HEK293 (cell line): ENCODE results near the gene IGF2R.

Experiments
- CTCF ChIP-seq: fragments of 450-650 bp; formaldehyde crosslinking; IDR thresholded peaks from 2 replicates; pipeline ENCODE4 v1.5.1; 2016; ENCODE audit warnings: missing biosample characterization, missing genetic modification characterization
- FEZF1 ChIP-seq: fragments of 450-650 bp; formaldehyde crosslinking; IDR thresholded peaks from 2 replicates; pipeline ENCODE4 v1.5.1; 2016; ENCODE audit warnings: missing biosample characterization, missing genetic modification characterization
- KLF16 ChIP-seq: fragments of 450-650 bp; formaldehyde crosslinking; IDR thresholded peaks from 2 replicates; pipeline ENCODE4 v1.5.1; 2017; ENCODE audit warnings: missing biosample characterization, missing genetic modification characterization
- REST ChIP-seq: fragments of 450-650 bp; formaldehyde crosslinking; IDR thresholded peaks from 2 replicates; pipeline ENCODE4 v1.5.1; 2016; ENCODE audit warnings: missing biosample characterization, missing genetic modification characterization
- SP2 ChIP-seq: fragments of 450-650 bp; formaldehyde crosslinking; IDR thresholded peaks from 2 replicates; pipeline ENCODE4 v1.5.1; 2016; ENCODE audit warnings: missing biosample characterization, missing genetic modification characterization
- TRIM28 ChIP-seq: IDR thresholded peaks from 2 replicates; pipeline ENCODE4 v1.6.1; 2011; ENCODE audit warnings: low read length, control low read depth, borderline replicate concordance
- YY2 ChIP-seq: fragments of 450-650 bp; formaldehyde crosslinking; IDR thresholded peaks from 2 replicates; pipeline ENCODE4 v1.5.1; 2016; ENCODE audit warnings: missing biosample characterization, missing genetic modification characterization
- ZFP41 ChIP-seq: fragments of 450-650 bp; formaldehyde crosslinking; IDR thresholded peaks from 2 replicates; pipeline ENCODE4 v1.5.1; 2016; ENCODE audit warnings: missing biosample characterization, missing genetic modification characterization, borderline replicate concordance
- ZNF121 ChIP-seq: fragments of 450-650 bp; formaldehyde crosslinking; IDR thresholded peaks from 2 replicates; pipeline ENCODE4 v1.5.1; 2016; ENCODE audit warnings: missing biosample characterization, missing genetic modification characterization
- ZNF175 ChIP-seq: fragments of 450-650 bp; formaldehyde crosslinking; IDR thresholded peaks from 2 replicates; pipeline ENCODE4 v1.5.1; 2016; ENCODE audit warnings: missing biosample characterization, missing genetic modification characterization
- ZNF747 ChIP-seq: fragments of 450-650 bp; formaldehyde crosslinking; IDR thresholded peaks from 2 replicates; pipeline ENCODE4 v1.5.1; 2016; ENCODE audit warnings: missing biosample characterization, missing genetic modification characterization

- no peak for TF ChIP-seq KLF16 (tag by site-specific recombination)
- TF ChIP-seq CTCF, result no peak
- TF ChIP-seq ZNF121 (tag by site-specific recombination), result no peak
- no peak for TF ChIP-seq TRIM28
- TF ChIP-seq ZNF175 (tag by site-specific recombination), result no peak
- no peak for TF ChIP-seq REST (tag by site-specific recombination)
- no peak for TF ChIP-seq ZNF747
- TF ChIP-seq FEZF1 (tag by site-specific recombination), result no peak
- no peak for TF ChIP-seq ZFP41 (tag by site-specific recombination)
- no peak for TF ChIP-seq SP2 (tag by site-specific recombination)
- no peak for TF ChIP-seq YY2 (tag by site-specific recombination)
Observed at GRCh38 chr6:160040527-160041264, 71.8 kb downstream of the IGF2R start.
